HuH-7.5 (cell line): ENCODE results near the gene DRC7.

Experiments used
- DNase-seq: peaks from one replicate; pipeline ENCODE4 v3.0.0; 2011; ENCODE audit warnings: low spot score

DRC7 gene

GRCh38 chr16:57694725-57695679 lies at the start of gene DRC7:
DRC7 (plus strand) TSS chr16:57694806; CDS start chr16:57697950, 3,144 bp downstream.
- peak; percentile 77 for DNase-seq

- DNase-seq = no peak
Measured at GRCh38 chr16:57645169-57645568, 49.4 kb upstream of the DRC7 start.

GRCh38 chr16:57645691-57646387 lies 48.8 kb upstream of the DRC7 start:
- DNase-seq = no peak

GRCh38 chr16:57646388-57647039 lies 48.1 kb upstream of the DRC7 start:
- no peak for DNase-seq

- DNase-seq = no peak
Measured at GRCh38 chr16:57647136-57647875, 47.3 kb upstream of the DRC7 start.

- no peak for DNase-seq
Measured at GRCh38 chr16:57648125-57648524, 46.5 kb upstream of the DRC7 start.

- DNase-seq = peak; percentile 91
Measured at GRCh38 chr16:57648581-57649442, 45.8 kb upstream of the DRC7 start.

- no peak for DNase-seq
Measured at GRCh38 chr16:57649443-57649751, 45.2 kb upstream of the DRC7 start.

GRCh38 chr16:57649846-57650245 lies 44.8 kb upstream of the DRC7 start:
- no peak for DNase-seq

- DNase-seq = no peak
Measured at GRCh38 chr16:57651344-57652333, 43.0 kb upstream of the DRC7 start.

- no peak for DNase-seq
Measured at GRCh38 chr16:57652695-57653471, 41.7 kb upstream of the DRC7 start.

- no peak for DNase-seq
Measured at GRCh38 chr16:57653936-57654335, 40.7 kb upstream of the DRC7 start.

- no peak for DNase-seq
Measured at GRCh38 chr16:57656342-57656955, 38.2 kb upstream of the DRC7 start.

GRCh38 chr16:57657228-57657627 lies 37.4 kb upstream of the DRC7 start:
- no peak for DNase-seq

GRCh38 chr16:57658130-57658877 lies 36.3 kb upstream of the DRC7 start:
- no peak for DNase-seq

- no peak for DNase-seq
Measured at GRCh38 chr16:57658878-57659674, 35.5 kb upstream of the DRC7 start.
